SU-DHL-6 (cell line): ENCODE measurements around the gene IL1R1.

Experiments used
- H2AFZ ChIP-seq: fragments of 200-600 bp; sonication (generic); 2 replicates; pipeline ENCODE4 v1.6.1; 2014; ENCODE audit warnings: low read depth, mild to moderate bottlenecking, moderate library complexity, mixed read lengths, antibody characterized with exemption, low read length; ENCODE audit not compliant: severe bottlenecking
- H3F3A ChIP-seq: fragments of 200-600 bp; shearing (Covaris generic); 2 replicates; pipeline ENCODE4 v1.6.0; 2016; ENCODE audit warnings: antibody characterized with exemption, mild to moderate bottlenecking; ENCODE audit not compliant: insufficient read depth
- H3K27ac ChIP-seq: fragments of 200-600 bp; sonication (generic); 2 replicates; pipeline ENCODE4 v1.5.1; 2016; ENCODE audit warnings: low read depth, mild to moderate bottlenecking, low read length, moderate library complexity, mixed read lengths
- H3K27me3 ChIP-seq: fragments of 200-600 bp; sonication (generic), shearing (Covaris generic); 2 replicates; pipeline ENCODE4 v1.6.0; 2014; ENCODE audit warnings: mild to moderate bottlenecking, low read length
- H3K36me3 ChIP-seq: fragments of 200-600 bp; sonication (generic); 2 replicates; pipeline ENCODE4 v1.6.1; 2014; ENCODE audit warnings: mild to moderate bottlenecking, low read length, mixed read lengths
- H3K4me2 ChIP-seq: fragments of 300-600, 200-600 bp; shearing (Covaris generic), sonication (generic); 2 replicates; pipeline ENCODE4 v1.6.0; 2014; ENCODE audit warnings: low read length, low read depth, mild to moderate bottlenecking; ENCODE audit not compliant: poor library complexity, severe bottlenecking
- H3K4me3 ChIP-seq: fragments of 200-600 bp; sonication (generic); 2 replicates; pipeline ENCODE4 v1.5.1; 2014; ENCODE audit warnings: antibody characterized with exemption, low read length, mild to moderate bottlenecking, mixed read lengths; ENCODE audit not compliant: insufficient read depth, poor library complexity, severe bottlenecking
- H3K79me2 ChIP-seq: fragments of 200-600 bp; sonication (generic); 2 replicates; pipeline ENCODE4 v1.6.1; 2014; ENCODE audit warnings: mild to moderate bottlenecking, low read length, moderate library complexity; ENCODE audit not compliant: insufficient read depth
- H3K9ac ChIP-seq: fragments of 200-600 bp; sonication (generic); 2 replicates; pipeline ENCODE4 v1.7.0; 2014; ENCODE audit warnings: mild to moderate bottlenecking, low read length
- H3K9me2 ChIP-seq: fragments of 200-600 bp; sonication (generic); replicated peaks from 2 replicates; pipeline ENCODE4 v1.6.1; 2014; ENCODE audit warnings: low read length; ENCODE audit not compliant: insufficient read depth
- H3K9me3 ChIP-seq: fragments of 200-600 bp; sonication (generic); 2 replicates; pipeline ENCODE4 v1.6.1; 2014; ENCODE audit warnings: low read length, mixed read lengths; ENCODE audit not compliant: insufficient read depth
- H4K20me1 ChIP-seq: fragments of 200-600 bp; sonication (generic); 2 replicates; pipeline ENCODE4 v1.6.1; 2014; ENCODE audit warnings: low read depth, mild to moderate bottlenecking, antibody characterized with exemption, low read length, moderate library complexity, mixed read lengths
- EZH2phosphoT487 ChIP-seq: fragments of 200-600 bp; sonication (generic), shearing (Covaris generic); conservative IDR thresholded peaks from 2 replicates; pipeline ENCODE4 v1.6.1; 2018; ENCODE audit warnings: mild to moderate bottlenecking, antibody characterized with exemption, low read length, moderate library complexity, mixed read lengths
- TF ChIP-seq, protein P1 (sequence below): fragments of 200-600 bp; sonication (generic); IDR thresholded peaks from one replicate; pipeline ENCODE4 v1.5.1; 2017; ENCODE audit warnings: antibody characterized with exemption, mild to moderate bottlenecking, low read length, moderate library complexity; ENCODE audit not compliant: insufficient read depth, poor library complexity, severe bottlenecking

The IL1R1 gene

DNA sequence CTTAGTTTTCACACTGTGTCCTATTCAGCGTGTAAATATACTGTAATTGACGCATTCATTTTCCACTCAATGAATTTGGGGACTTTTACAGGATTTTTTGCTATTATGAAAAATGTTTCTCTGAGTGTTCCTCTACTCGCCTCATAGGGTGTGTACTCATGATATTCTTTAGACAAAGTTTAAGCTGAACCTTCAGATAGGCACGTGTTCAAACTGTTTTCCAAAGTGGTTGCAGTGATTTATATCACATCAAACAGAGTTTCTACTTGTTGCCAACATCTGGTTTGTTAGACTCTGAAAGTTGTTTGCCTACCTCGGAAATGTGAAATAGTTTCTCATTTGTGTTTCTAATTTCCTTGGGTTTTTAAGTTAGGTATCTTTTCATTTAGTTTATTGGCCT, 46.4 kb upstream of the IL1R1 start:
- H3K27ac ChIP-seq, result no peak overlapping the region

DNA sequence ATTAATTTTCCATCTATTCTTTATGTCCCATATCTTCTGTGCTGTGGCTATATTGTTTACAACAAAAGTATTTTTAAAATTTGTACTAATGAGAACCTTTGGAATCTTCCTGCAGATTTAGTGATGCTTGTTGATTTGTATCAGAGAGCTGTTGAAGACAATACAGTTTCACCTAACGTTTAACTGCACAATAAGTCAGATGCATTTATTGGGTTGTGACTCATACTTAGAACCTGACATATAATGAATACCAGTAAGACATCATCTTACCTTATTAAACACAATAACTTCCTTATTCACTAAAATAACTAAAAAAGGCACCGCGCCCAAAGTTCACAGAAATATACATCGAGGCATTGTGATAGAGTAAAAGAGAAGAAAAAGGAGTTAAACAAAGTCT, 43.8 kb upstream of the IL1R1 start:
- Histone ChIP-seq H3K36me3 (no peaks in the 10 kb centered on the region), H3F3A (no peaks in the 10 kb centered on the region), H3K27me3 (no peaks in the 10 kb centered on the region), H3K4me2 (no peak overlapping the region), H3K9me2 (no peaks in the 10 kb centered on the region), H3K4me3 (no peak overlapping the region), H3K9ac (no peak overlapping the region), H3K27ac (no peak overlapping the region), H4K20me1 (no peaks in the 10 kb centered on the region; the same call in 1 of the 2 replicates), H2AFZ (no peak overlapping the region), H3K79me2 (no peaks in the 10 kb centered on the region), H3K9me3 (no peaks in the 10 kb centered on the region)
- TF ChIP-seq, protein P1, sequence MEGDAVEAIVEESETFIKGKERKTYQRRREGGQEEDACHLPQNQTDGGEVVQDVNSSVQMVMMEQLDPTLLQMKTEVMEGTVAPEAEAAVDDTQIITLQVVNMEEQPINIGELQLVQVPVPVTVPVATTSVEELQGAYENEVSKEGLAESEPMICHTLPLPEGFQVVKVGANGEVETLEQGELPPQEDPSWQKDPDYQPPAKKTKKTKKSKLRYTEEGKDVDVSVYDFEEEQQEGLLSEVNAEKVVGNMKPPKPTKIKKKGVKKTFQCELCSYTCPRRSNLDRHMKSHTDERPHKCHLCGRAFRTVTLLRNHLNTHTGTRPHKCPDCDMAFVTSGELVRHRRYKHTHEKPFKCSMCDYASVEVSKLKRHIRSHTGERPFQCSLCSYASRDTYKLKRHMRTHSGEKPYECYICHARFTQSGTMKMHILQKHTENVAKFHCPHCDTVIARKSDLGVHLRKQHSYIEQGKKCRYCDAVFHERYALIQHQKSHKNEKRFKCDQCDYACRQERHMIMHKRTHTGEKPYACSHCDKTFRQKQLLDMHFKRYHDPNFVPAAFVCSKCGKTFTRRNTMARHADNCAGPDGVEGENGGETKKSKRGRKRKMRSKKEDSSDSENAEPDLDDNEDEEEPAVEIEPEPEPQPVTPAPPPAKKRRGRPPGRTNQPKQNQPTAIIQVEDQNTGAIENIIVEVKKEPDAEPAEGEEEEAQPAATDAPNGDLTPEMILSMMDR, result no peak
- TF ChIP-seq EZH2phosphoT487, result no peak

More for the DNA sequence above, 46.4 kb upstream of the IL1R1 start:
- Histone ChIP-seq H4K20me1 (no peaks in the 10 kb centered on the region; the same call in 1 of the 2 replicates), H3K36me3 (no peaks in the 10 kb centered on the region), H3K9me3 (no peaks in the 10 kb centered on the region), H3K9ac (no peak overlapping the region), H3F3A (no peaks in the 10 kb centered on the region), H3K4me3 (no peak overlapping the region), H3K79me2 (no peaks in the 10 kb centered on the region), H3K9me2 (no peaks in the 10 kb centered on the region), H3K27me3 (no peaks in the 10 kb centered on the region), H3K4me2 (no peak overlapping the region), H2AFZ (no peak overlapping the region)
- no peak for TF ChIP-seq EZH2phosphoT487
- TF ChIP-seq, protein P1, result no peak

DNA sequence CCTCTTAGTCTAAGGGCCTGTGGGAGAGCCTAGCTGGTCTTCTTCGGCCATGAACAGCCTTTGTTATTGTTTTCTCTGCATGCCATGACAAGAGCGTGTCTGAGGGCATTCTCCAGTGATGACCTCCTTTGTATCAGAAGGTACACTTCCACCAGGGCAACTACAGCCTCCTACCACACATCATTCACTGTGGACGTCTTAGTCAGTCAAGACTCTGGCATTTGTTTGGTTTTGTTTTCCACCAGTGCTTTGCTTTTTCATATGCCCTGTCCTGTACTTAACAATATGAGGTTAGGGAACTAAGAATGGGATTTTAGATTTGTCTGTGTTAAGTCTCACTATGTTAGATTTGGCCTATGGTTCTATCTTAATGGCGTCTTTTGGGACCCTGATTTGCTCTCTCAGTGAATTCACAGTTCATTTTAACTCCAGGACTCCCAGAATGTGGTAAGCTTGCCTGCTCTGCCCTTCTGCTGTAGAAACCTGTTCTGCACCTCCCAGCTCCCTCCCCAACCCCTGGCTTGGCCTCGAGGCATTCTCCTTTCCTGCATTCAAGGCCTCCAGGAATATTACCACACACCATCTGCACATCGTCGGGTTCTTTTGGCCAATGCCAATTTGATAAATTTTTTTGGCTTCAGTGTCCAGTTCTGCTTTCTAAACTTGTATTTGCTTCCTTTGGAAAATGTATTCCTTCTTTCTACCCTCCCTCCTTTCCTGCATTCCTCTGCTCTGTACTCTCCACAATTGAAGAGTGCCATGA, 42.8 kb upstream of the IL1R1 start:
- no peak overlapping the region for H3K9ac ChIP-seq

More for the DNA sequence above, 42.8 kb upstream of the IL1R1 start:
- H2AFZ ChIP-seq, result no peak overlapping the region
- no peaks in the 10 kb centered on the region for H3K27me3 ChIP-seq
- H3K27ac ChIP-seq, result no peak overlapping the region
- H3K36me3 ChIP-seq, result no peaks in the 10 kb centered on the region
- H3K79me2 ChIP-seq, result no peaks in the 10 kb centered on the region
- H3F3A ChIP-seq, result no peaks in the 10 kb centered on the region
- TF ChIP-seq EZH2phosphoT487, result no peak
- TF ChIP-seq, protein P1, result no peak
- no peaks in the 10 kb centered on the region for H3K9me2 ChIP-seq
- H3K9me3 ChIP-seq, result no peaks in the 10 kb centered on the region
- no peak overlapping the region for H3K4me3 ChIP-seq
- H4K20me1 ChIP-seq, result no peaks in the 10 kb centered on the region; the same call in 1 of the 2 replicates
- no peak overlapping the region for H3K4me2 ChIP-seq
